ENCODE data around the gene SURF2. TPM values are rescaled to one million over a fixed set of nuclear protein-coding genes. Genes with fewer than 3 reads are reported as not detected.

Gene SURF2
- total RNA-seq, 1 experiment from 2014 or later: 19.6 TPM

- Histone ChIP-seq H3K4me1 (replicated peaks) (peaks cover 14% of the 10 kb centered on the region), H3K4me3 (no peak overlapping the region), H3K27ac (no peak overlapping the region), H3K9me3 (replicated peaks) (no peaks in the 10 kb centered on the region), H3K27me3 (replicated peaks) (no peaks in the 10 kb centered on the region), H3K36me3 (peaks cover 83% of the 10 kb centered on the region)
- no peak for DNase-seq (ENCODE audit: low read depth in 1 of 2, low spot score in 2 of 2)
Observed at GRCh38 chr9:133344071-133344470, 12.3 kb upstream of the SURF2 start.

- H3K27me3 ChIP-seq (replicated peaks): no peaks in the 10 kb centered on the region
- H3K4me3 ChIP-seq: no peak overlapping the region
- peaks cover 23% of the 10 kb centered on the region for H3K4me1 ChIP-seq (replicated peaks)
- no peaks in the 10 kb centered on the region for H3K9me3 ChIP-seq (replicated peaks)
- H3K36me3 ChIP-seq: peaks cover 85% of the 10 kb centered on the region
- H3K27ac ChIP-seq: no peak overlapping the region
- no peak for DNase-seq (ENCODE audit: low read depth in 1 of 2, low spot score in 2 of 2)
Observed at GRCh38 chr9:133344979-133345378, 11.4 kb upstream of the SURF2 start.

GRCh38 chr9:133345596-133345995 is 10.8 kb upstream of the SURF2 start:
- H3K4me1 ChIP-seq (replicated peaks): peaks cover 23% of the 10 kb centered on the region
- no peak overlapping the region for H3K4me3 ChIP-seq
- H3K27me3 ChIP-seq (replicated peaks): no peaks in the 10 kb centered on the region
- DNase-seq (ENCODE audit: low read depth in 1 of 2, low spot score in 2 of 2): no peak
- peaks cover 87% of the 10 kb centered on the region for H3K36me3 ChIP-seq
- H3K9me3 ChIP-seq (replicated peaks): no peaks in the 10 kb centered on the region
- H3K27ac ChIP-seq: no peak overlapping the region

GRCh38 chr9:133346021-133346785 is 10.1 kb upstream of the SURF2 start:
- Histone ChIP-seq H3K27me3 (replicated peaks) (no peaks in the 10 kb centered on the region), H3K4me1 (replicated peaks) (peaks cover 23% of the 10 kb centered on the region), H3K27ac (no peak overlapping the region), H3K4me3 (peak overlapping the region; percentile 93), H3K36me3 (peaks cover 87% of the 10 kb centered on the region), H3K9me3 (replicated peaks) (no peaks in the 10 kb centered on the region)
- DNase-seq (ENCODE audit: low read depth in 1 of 2, low spot score in 2 of 2): no peak

GRCh38 chr9:133347515-133347984 is 8.8 kb upstream of the SURF2 start:
- peaks cover 23% of the 10 kb centered on the region for H3K4me1 ChIP-seq (replicated peaks)
- H3K4me3 ChIP-seq: peak overlapping the region; percentile 93
- peak overlapping the region; percentile 92 for H3K27ac ChIP-seq
- no peaks in the 10 kb centered on the region for H3K27me3 ChIP-seq (replicated peaks)
- H3K36me3 ChIP-seq: peaks cover 87% of the 10 kb centered on the region
- H3K9me3 ChIP-seq (replicated peaks): no peaks in the 10 kb centered on the region
- peak in 1 of 2 experiments; percentile 48 for DNase-seq (ENCODE audit: low read depth in 1 of 2, low spot score in 2 of 2)

GRCh38 chr9:133347985-133348717 is 8.2 kb upstream of the SURF2 start, which contains the start of the genes MED22 and RPL7A:
MED22 (minus strand) TSS chr9:133348131; CDS start chr9:133346662, 1,469 bp downstream.
RPL7A (plus strand) TSS chr9:133348218; CDS start chr9:133348244, 26 bp downstream.
- Histone ChIP-seq H3K27ac (peak within 1 kb of the TSS; percentile 92), H3K36me3 (peaks cover 87% of the 10 kb centered on the region)

GRCh38 chr9:133348718-133349573 is 7.4 kb upstream of the SURF2 start:
- H3K27me3 ChIP-seq (replicated peaks): no peaks in the 10 kb centered on the region
- peak overlapping the region; percentile 92 for H3K27ac ChIP-seq
- no peak for DNase-seq (ENCODE audit: low read depth in 1 of 2, low spot score in 2 of 2)
- H3K4me3 ChIP-seq: peak overlapping the region; percentile 93
- H3K36me3 ChIP-seq: peaks cover 89% of the 10 kb centered on the region
- peaks cover 23% of the 10 kb centered on the region for H3K4me1 ChIP-seq (replicated peaks)
- no peaks in the 10 kb centered on the region for H3K9me3 ChIP-seq (replicated peaks)

More at GRCh38 chr9:133347985-133348717, 8.2 kb upstream of the SURF2 start, which contains the start of the genes MED22 and RPL7A:
- Histone ChIP-seq H3K27me3 (replicated peaks) (no peaks in the 10 kb centered on the region), H3K9me3 (replicated peaks) (no peaks in the 10 kb centered on the region), H3K4me1 (replicated peaks) (peaks cover 23% of the 10 kb centered on the region), H3K4me3 (peak within 1 kb of the TSS; percentile 93)
- DNase-seq (ENCODE audit: low read depth in 1 of 2, low spot score in 2 of 2): peak; percentile 91 to 93

GRCh38 chr9:133349965-133350616 is 6.3 kb upstream of the SURF2 start:
- H3K4me3 ChIP-seq: no peak overlapping the region
- no peaks in the 10 kb centered on the region for H3K27me3 ChIP-seq (replicated peaks)
- H3K9me3 ChIP-seq (replicated peaks): no peaks in the 10 kb centered on the region
- H3K4me1 ChIP-seq (replicated peaks): peaks cover 25% of the 10 kb centered on the region
- no peak overlapping the region for H3K27ac ChIP-seq
- no peak for DNase-seq (ENCODE audit: low read depth in 1 of 2, low spot score in 2 of 2)
- H3K36me3 ChIP-seq: peaks cover 86% of the 10 kb centered on the region

- H3K27me3 ChIP-seq (replicated peaks): no peaks in the 10 kb centered on the region
- H3K4me1 ChIP-seq (replicated peaks): peaks cover 26% of the 10 kb centered on the region
- DNase-seq (ENCODE audit: low read depth in 1 of 2, low spot score in 2 of 2): no peak
- H3K27ac ChIP-seq: no peak overlapping the region
- peaks cover 72% of the 10 kb centered on the region for H3K36me3 ChIP-seq
- no peaks in the 10 kb centered on the region for H3K9me3 ChIP-seq (replicated peaks)
- no peak overlapping the region for H3K4me3 ChIP-seq
Observed at GRCh38 chr9:133351526-133351907, 4.8 kb upstream of the SURF2 start.

- no peaks in the 10 kb centered on the region for H3K9me3 ChIP-seq (replicated peaks)
- peaks cover 69% of the 10 kb centered on the region for H3K36me3 ChIP-seq
- peaks cover 25% of the 10 kb centered on the region for H3K4me1 ChIP-seq (replicated peaks)
- no peak overlapping the region for H3K4me3 ChIP-seq
- H3K27me3 ChIP-seq (replicated peaks): no peaks in the 10 kb centered on the region
- no peak overlapping the region for H3K27ac ChIP-seq
- peak in 1 of 2 experiments; percentile 57 for DNase-seq (ENCODE audit: low read depth in 1 of 2, low spot score in 2 of 2)
Observed at GRCh38 chr9:133351908-133352634, 4.3 kb upstream of the SURF2 start.

- no peaks in the 10 kb centered on the region for H3K9me3 ChIP-seq (replicated peaks)
- no peaks in the 10 kb centered on the region for H3K27me3 ChIP-seq (replicated peaks)
- H3K27ac ChIP-seq: no peak overlapping the region
- peaks cover 26% of the 10 kb centered on the region for H3K4me1 ChIP-seq (replicated peaks)
- H3K4me3 ChIP-seq: no peak overlapping the region
- peaks cover 74% of the 10 kb centered on the region for H3K36me3 ChIP-seq
- DNase-seq (ENCODE audit: low read depth in 1 of 2, low spot score in 2 of 2): no peak
Observed at GRCh38 chr9:133352635-133353340, 3.6 kb upstream of the SURF2 start.

- Histone ChIP-seq H3K4me1 (replicated peaks) (peaks cover 26% of the 10 kb centered on the region), H3K27me3 (replicated peaks) (no peaks in the 10 kb centered on the region), H3K27ac (no peak overlapping the region), H3K36me3 (peaks cover 72% of the 10 kb centered on the region), H3K4me3 (no peak overlapping the region), H3K9me3 (replicated peaks) (no peaks in the 10 kb centered on the region)
- no peak for DNase-seq (ENCODE audit: low read depth in 1 of 2, low spot score in 2 of 2)
Observed at GRCh38 chr9:133353548-133353947, 2.8 kb upstream of the SURF2 start.
